HCT116 (cell line): Measurements from ENCODE around the gene GNG7. TPM values are rescaled to one million over a fixed set of nuclear protein-coding genes. Genes with fewer than 3 reads are reported as not detected.

Experiments
- ATAC-seq: fragments of 200-7000 bp; cut with Tn5 transposase; 2 replicates; pipeline ENCODE4 v1.9.1; 2020; ENCODE audit warnings: mild to moderate bottlenecking, moderate library complexity
- BruUV-seq: library from RNA; stranded (reverse); fragments of 400-500 nt; replicated peaks from 2 replicates; lab custom pipeline; 2021; lab: Mats Ljungman, UMichigan
- CTCF ChIA-PET: fragments of 300-600 bp; sonication (Branson Sonifier 250); formaldehyde crosslinking; loops from one replicate; lab custom pipeline; 2021; ENCODE audit warnings: antibody characterized with exemption; lab: Charles Lee
- POLR2A ChIA-PET: fragments of 300-600, 350-600 bp; sonication (Branson Sonifier 250); formaldehyde crosslinking; loops from one replicate; lab custom pipeline; 2021; ENCODE audit warnings: antibody characterized with exemption; lab: Charles Lee
- RAD21 ChIA-PET, 2 experiments: fragments of 300-600 bp; sonication (Branson Sonifier 250); formaldehyde crosslinking; loops; one replicate each; lab custom pipeline; 2023; ENCODE audit warnings: low total read pairs in 2 of 2; ENCODE audit not compliant: uncharacterized antibody in 2 of 2, unreplicated experiment in 2 of 2, low non-redundant PET in 1 of 2; lab: Charles Lee
- DNase-seq: peaks from one replicate; pipeline ENCODE4 v3.0.0-alpha.2; 2010; ENCODE audit warnings: low read depth, low spot score
- H2AFZ ChIP-seq: fragments of 200-600 bp; shearing (Covaris generic), sonication (generic); 2 replicates; pipeline ENCODE4 v1.6.1; 2017; ENCODE audit warnings: low read depth, mixed run types, mixed read lengths, antibody characterized with exemption, low read length; ENCODE audit not compliant: poor library complexity, severe bottlenecking
- H3K27ac ChIP-seq: 2 replicates; pipeline ENCODE4 v1.5.1; 2012; ENCODE audit warnings: low read depth, low read length
- H3K27me3 ChIP-seq: fragments of 200-600 bp; sonication (generic); 2 replicates; pipeline ENCODE4 v1.6.1; 2016; ENCODE audit warnings: mixed run types, low read length, mixed read lengths; ENCODE audit not compliant: insufficient read depth
- H3K36me3 ChIP-seq, 2 experiments: fragments of 200-500 bp in 1 of 2; fragments of 200-600 bp in 1 of 2; sonication (Bioruptor generic) in 1 of 2; sonication (generic) in 1 of 2; 2 replicates each; pipeline versions ENCODE4 v1.5.1 to v1.6.1; 2014 to 2016; ENCODE audit warnings: low read length in 2 of 2, inconsistent platforms in 1 of 2, mixed read lengths in 1 of 2, mixed run types in 1 of 2; ENCODE audit not compliant: insufficient read depth in 2 of 2, control insufficient read depth in 1 of 2
- H3K4me1 ChIP-seq, 2 experiments: fragments of 200-600 bp in 1 of 2; sonication (generic) in 1 of 2; 2 replicates each; pipeline versions ENCODE4 v1.5.1 to v1.6.1; 2012 to 2017; ENCODE audit warnings: low read length in 2 of 2, inconsistent platforms in 1 of 2, mild to moderate bottlenecking in 1 of 2, mixed read lengths in 1 of 2, mixed run types in 1 of 2, moderate library complexity in 1 of 2; ENCODE audit not compliant: insufficient read depth in 2 of 2, control insufficient read depth in 1 of 2
- H3K4me2 ChIP-seq: fragments of 200-600 bp; sonication (generic); 2 replicates; pipeline ENCODE4 v1.6.1; 2017; ENCODE audit warnings: mixed run types, low read length, mixed read lengths
- H3K4me3 ChIP-seq, 2 experiments: fragments of 200-600 bp in 1 of 2; sonication (generic) in 1 of 2; replicated peaks in 1 of 2; 2 replicates each; pipeline ENCODE4 v1.5.1; 2011 to 2016; ENCODE audit warnings: low read length in 2 of 2, control low read depth in 1 of 2, low read depth in 1 of 2, mild to moderate bottlenecking in 1 of 2, mixed read lengths in 1 of 2, mixed run types in 1 of 2
- H3K79me2 ChIP-seq: fragments of 200-600 bp; sonication (generic); 2 replicates; pipeline ENCODE4 v1.6.1; 2017; ENCODE audit warnings: mild to moderate bottlenecking, mixed run types, low read length, moderate library complexity, mixed read lengths; ENCODE audit not compliant: insufficient read depth
- H3K9ac ChIP-seq: fragments of 200-600 bp; sonication (generic); 2 replicates; pipeline ENCODE4 v1.6.1; 2016; ENCODE audit warnings: low read length, mixed read lengths
- H3K9me2 ChIP-seq: fragments of 200-600 bp; sonication (generic), shearing (Covaris generic); 2 replicates; pipeline ENCODE4 v1.6.1; 2017; ENCODE audit warnings: mixed run types, mild to moderate bottlenecking, moderate library complexity; ENCODE audit not compliant: insufficient read depth
- H3K9me3 ChIP-seq, 2 experiments: fragments of 200-500 bp in 1 of 2; fragments of 200-600 bp in 1 of 2; sonication (Bioruptor generic) in 1 of 2; sonication (generic) in 1 of 2; 2 replicates each; pipeline ENCODE4 v1.6.1; 2014 to 2017; ENCODE audit warnings: low read length in 2 of 2, mixed read lengths in 2 of 2, inconsistent platforms in 1 of 2, low read depth in 1 of 2, mild to moderate bottlenecking in 1 of 2, mixed run types in 1 of 2, moderate library complexity in 1 of 2; ENCODE audit not compliant: control insufficient read depth in 1 of 2, insufficient read depth in 1 of 2
- H4K20me1 ChIP-seq: fragments of 200-600 bp; sonication (generic), shearing (Covaris generic); 2 replicates; pipeline ENCODE4 v1.6.1; 2017; ENCODE audit warnings: mixed run types, mild to moderate bottlenecking, moderate library complexity; ENCODE audit not compliant: insufficient read depth
- CEBPB ChIP-seq: IDR thresholded peaks from 2 replicates; pipeline ENCODE4 v1.6.1; 2012; ENCODE audit warnings: low read depth
- EZH2 ChIP-seq: fragments of 200-600 bp; sonication (generic); IDR thresholded peaks from 2 replicates; pipeline ENCODE4 v1.6.1; 2017; ENCODE audit warnings: antibody characterized with exemption, mixed run types
- EZH2phosphoT487 ChIP-seq: fragments of 200-600 bp; IDR thresholded peaks from 2 replicates; pipeline ENCODE4 v1.6.1; 2018; ENCODE audit warnings: antibody characterized with exemption, borderline replicate concordance
- FOSL1 ChIP-seq: IDR thresholded peaks from 2 replicates; pipeline ENCODE4 v1.6.1; 2012; ENCODE audit warnings: low read depth
- RAD21 ChIP-seq: IDR thresholded peaks from 2 replicates; pipeline ENCODE4 v1.6.1; 2012; ENCODE audit warnings: low read depth, mild to moderate bottlenecking
- SIN3A ChIP-seq: IDR thresholded peaks from 2 replicates; pipeline ENCODE4 v1.6.1; 2012; ENCODE audit warnings: low read depth
- SP1 ChIP-seq: IDR thresholded peaks from 2 replicates; pipeline ENCODE4 v1.6.1; 2012; ENCODE audit warnings: low read depth
- YY1 ChIP-seq: IDR thresholded peaks from 2 replicates; pipeline ENCODE4 v1.6.1; 2011; ENCODE audit warnings: low read length, low read depth, moderate library complexity, mild to moderate bottlenecking; ENCODE audit not compliant: insufficient replicate concordance; ENCODE audit errors: extremely low read depth
- intact Hi-C: fragments of 100-400 bp; cut with micrococcal nuclease; formaldehyde crosslinking; loops from 2 replicates; pipeline ENCODE4 v1.10.0; 2022
- total RNA-seq: library from RNA; stranded (reverse); gene quantifications from one replicate; pipeline ENCODE4 v1.2.1, GENCODE V29; 2021; ENCODE audit not compliant: unreplicated experiment
- TF ChIP-seq, protein P1 (sequence below), 3 experiments: fragments of 200-600 bp in 1 of 3; sonication (generic) in 1 of 3; IDR thresholded peaks in 2 of 3; conservative IDR thresholded peaks in 1 of 3; 2 replicates each; pipeline ENCODE4 v1.5.1; 2012 to 2017; ENCODE audit warnings: low read depth in 2 of 3, low read length in 2 of 3, antibody characterized with exemption in 1 of 3, borderline replicate concordance in 1 of 3, control low read depth in 1 of 3, mild to moderate bottlenecking in 1 of 3, mixed read lengths in 1 of 3, mixed run types in 1 of 3, moderate library complexity in 1 of 3; ENCODE audit not compliant: insufficient read depth in 1 of 3
- TF ChIP-seq, protein P2 (sequence below): IDR thresholded peaks from 2 replicates; pipeline ENCODE4 v1.6.1; 2012; ENCODE audit warnings: low read depth
- TF ChIP-seq, protein P3 (sequence below): IDR thresholded peaks from 2 replicates; pipeline ENCODE4 v1.6.1; 2012

The GNG7 gene
- total RNA-seq, 1 experiment from 2014 or later, result 11.3 TPM

- TF ChIP-seq CEBPB, result no peak
Observed at GRCh38 chr19:2610637-2611482, 91.6 kb downstream of the GNG7 start (continued).

GRCh38 chr19:2609389-2610116 is 92.9 kb downstream of the GNG7 start:
- Histone ChIP-seq H3K9me3 (no peaks in the 10 kb centered on the region; a peak in 1 of 4 replicates), H3K9me2 (no peaks in the 10 kb centered on the region), H3K4me2 (no peak overlapping the region), H2AFZ (no peak overlapping the region), H3K4me3 (no peak overlapping the region), H3K27me3 (no peaks in the 10 kb centered on the region), H3K9ac (no peak overlapping the region), H3K79me2 (no peaks in the 10 kb centered on the region), H3K36me3 (no peaks in the 10 kb centered on the region), H3K4me1 (peaks cover 8 to 21% of the 10 kb centered on the region in 2 experiments; a peak in 3 of 4 replicates), H3K27ac (no peak overlapping the region), H4K20me1 (no peaks in the 10 kb centered on the region)
- no TSS peak for BruUV-seq
- TF ChIP-seq, protein P1, sequence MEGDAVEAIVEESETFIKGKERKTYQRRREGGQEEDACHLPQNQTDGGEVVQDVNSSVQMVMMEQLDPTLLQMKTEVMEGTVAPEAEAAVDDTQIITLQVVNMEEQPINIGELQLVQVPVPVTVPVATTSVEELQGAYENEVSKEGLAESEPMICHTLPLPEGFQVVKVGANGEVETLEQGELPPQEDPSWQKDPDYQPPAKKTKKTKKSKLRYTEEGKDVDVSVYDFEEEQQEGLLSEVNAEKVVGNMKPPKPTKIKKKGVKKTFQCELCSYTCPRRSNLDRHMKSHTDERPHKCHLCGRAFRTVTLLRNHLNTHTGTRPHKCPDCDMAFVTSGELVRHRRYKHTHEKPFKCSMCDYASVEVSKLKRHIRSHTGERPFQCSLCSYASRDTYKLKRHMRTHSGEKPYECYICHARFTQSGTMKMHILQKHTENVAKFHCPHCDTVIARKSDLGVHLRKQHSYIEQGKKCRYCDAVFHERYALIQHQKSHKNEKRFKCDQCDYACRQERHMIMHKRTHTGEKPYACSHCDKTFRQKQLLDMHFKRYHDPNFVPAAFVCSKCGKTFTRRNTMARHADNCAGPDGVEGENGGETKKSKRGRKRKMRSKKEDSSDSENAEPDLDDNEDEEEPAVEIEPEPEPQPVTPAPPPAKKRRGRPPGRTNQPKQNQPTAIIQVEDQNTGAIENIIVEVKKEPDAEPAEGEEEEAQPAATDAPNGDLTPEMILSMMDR (IDR thresholded peaks at IDR 0.05 in 2 of 3, conservative IDR thresholded peaks at IDR 0.05 in 1 of 3; ENCODE audit: borderline replicate concordance in 1 of 3, insufficient read depth in 1 of 3, low read depth in 2 of 3, low read length in 2 of 3), result no peak
- TF ChIP-seq, protein P2, sequence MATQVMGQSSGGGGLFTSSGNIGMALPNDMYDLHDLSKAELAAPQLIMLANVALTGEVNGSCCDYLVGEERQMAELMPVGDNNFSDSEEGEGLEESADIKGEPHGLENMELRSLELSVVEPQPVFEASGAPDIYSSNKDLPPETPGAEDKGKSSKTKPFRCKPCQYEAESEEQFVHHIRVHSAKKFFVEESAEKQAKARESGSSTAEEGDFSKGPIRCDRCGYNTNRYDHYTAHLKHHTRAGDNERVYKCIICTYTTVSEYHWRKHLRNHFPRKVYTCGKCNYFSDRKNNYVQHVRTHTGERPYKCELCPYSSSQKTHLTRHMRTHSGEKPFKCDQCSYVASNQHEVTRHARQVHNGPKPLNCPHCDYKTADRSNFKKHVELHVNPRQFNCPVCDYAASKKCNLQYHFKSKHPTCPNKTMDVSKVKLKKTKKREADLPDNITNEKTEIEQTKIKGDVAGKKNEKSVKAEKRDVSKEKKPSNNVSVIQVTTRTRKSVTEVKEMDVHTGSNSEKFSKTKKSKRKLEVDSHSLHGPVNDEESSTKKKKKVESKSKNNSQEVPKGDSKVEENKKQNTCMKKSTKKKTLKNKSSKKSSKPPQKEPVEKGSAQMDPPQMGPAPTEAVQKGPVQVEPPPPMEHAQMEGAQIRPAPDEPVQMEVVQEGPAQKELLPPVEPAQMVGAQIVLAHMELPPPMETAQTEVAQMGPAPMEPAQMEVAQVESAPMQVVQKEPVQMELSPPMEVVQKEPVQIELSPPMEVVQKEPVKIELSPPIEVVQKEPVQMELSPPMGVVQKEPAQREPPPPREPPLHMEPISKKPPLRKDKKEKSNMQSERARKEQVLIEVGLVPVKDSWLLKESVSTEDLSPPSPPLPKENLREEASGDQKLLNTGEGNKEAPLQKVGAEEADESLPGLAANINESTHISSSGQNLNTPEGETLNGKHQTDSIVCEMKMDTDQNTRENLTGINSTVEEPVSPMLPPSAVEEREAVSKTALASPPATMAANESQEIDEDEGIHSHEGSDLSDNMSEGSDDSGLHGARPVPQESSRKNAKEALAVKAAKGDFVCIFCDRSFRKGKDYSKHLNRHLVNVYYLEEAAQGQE, result no peak
- no peak for TF ChIP-seq SIN3A
- TF ChIP-seq FOSL1, result no peak
- TF ChIP-seq EZH2, result no peak
- TF ChIP-seq, protein P3, sequence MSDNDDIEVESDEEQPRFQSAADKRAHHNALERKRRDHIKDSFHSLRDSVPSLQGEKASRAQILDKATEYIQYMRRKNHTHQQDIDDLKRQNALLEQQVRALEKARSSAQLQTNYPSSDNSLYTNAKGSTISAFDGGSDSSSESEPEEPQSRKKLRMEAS, result no peak
- no peak for TF ChIP-seq RAD21
- no peak for TF ChIP-seq YY1
- TF ChIP-seq EZH2phosphoT487, result no peak
- no peak for TF ChIP-seq SP1
- DNase-seq (no peak), ATAC-seq (no peak)
- POLR2A ChIA-PET, result interaction anchor here (1.1 to 8.0 kb wide), 2 partner anchors 133 to 153 kb away, joined by 3 to 67 read pairs; partner anchors contain the start of genes GADD45B and LMNB2
- intact Hi-C loops, result loop anchor here (2.0 to 10.0 kb wide), 3 partner anchors 31 to 455 kb away; partner anchors contain the start of gene AP3D1
- RAD21 ChIA-PET, result no interaction called here
- CTCF ChIA-PET, result interaction anchor here (1.8 to 3.1 kb wide), 4 partner anchors 27 to 146 kb away, joined by 4 to 23 read pairs (median 10); partner anchors contain the start of gene GADD45B
